ENCODE measurements around the gene MRPL43. TPM values are rescaled to one million over a fixed set of nuclear protein-coding genes. Genes with fewer than 3 reads are reported as not detected.
A peak's percentile ranks its signal among the peaks of the same experiment; 100 is the strongest.

The MRPL43 gene
- total and polyA plus RNA-seq, 9 donors, result 56.6 to 126 (median 83.3) TPM

DNA sequence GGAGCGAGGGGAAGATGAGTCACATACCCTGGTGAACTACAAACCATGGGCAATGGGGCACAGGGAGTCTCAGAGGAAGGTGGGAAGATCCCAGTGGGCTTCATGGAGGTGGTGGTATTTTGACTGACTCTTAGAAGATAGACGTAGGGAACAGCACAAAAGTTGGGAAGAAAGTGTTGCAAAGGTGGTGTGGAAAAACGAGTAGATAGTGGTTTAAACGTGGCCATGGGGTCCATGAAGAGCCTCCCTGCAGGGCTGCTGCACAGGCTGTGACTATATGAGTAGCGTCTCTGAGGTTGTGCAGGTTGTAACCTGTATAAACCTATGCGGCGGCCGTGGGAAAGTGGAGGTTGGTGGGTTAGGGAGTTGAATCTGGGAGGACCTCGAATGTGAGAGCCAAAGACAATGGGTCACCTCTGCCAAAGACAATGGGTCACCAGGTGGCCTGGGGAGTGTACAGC lies 26.1 kb upstream of the MRPL43 start:
- peaks cover 4% of the 10 kb centered on the region for H3K4me1 ChIP-seq (ENCODE audit: insufficient read depth)
- no peaks in the 10 kb centered on the region for H3K36me3 ChIP-seq
- no peak overlapping the region for H3K4me3 ChIP-seq
- intact Hi-C loops (cut with DNase I), result loop anchor here (2.0 kb wide), 1 partner anchor 19 kb away; no protein-coding TSS in a partner anchor
- TF ChIP-seq, protein P1, sequence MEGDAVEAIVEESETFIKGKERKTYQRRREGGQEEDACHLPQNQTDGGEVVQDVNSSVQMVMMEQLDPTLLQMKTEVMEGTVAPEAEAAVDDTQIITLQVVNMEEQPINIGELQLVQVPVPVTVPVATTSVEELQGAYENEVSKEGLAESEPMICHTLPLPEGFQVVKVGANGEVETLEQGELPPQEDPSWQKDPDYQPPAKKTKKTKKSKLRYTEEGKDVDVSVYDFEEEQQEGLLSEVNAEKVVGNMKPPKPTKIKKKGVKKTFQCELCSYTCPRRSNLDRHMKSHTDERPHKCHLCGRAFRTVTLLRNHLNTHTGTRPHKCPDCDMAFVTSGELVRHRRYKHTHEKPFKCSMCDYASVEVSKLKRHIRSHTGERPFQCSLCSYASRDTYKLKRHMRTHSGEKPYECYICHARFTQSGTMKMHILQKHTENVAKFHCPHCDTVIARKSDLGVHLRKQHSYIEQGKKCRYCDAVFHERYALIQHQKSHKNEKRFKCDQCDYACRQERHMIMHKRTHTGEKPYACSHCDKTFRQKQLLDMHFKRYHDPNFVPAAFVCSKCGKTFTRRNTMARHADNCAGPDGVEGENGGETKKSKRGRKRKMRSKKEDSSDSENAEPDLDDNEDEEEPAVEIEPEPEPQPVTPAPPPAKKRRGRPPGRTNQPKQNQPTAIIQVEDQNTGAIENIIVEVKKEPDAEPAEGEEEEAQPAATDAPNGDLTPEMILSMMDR (IDR thresholded peaks at IDR 0.05), result no peak
- no peak for TF ChIP-seq POLR2A (IDR thresholded peaks at IDR 0.05)
- TF ChIP-seq EP300 (IDR thresholded peaks at IDR 0.05), result no peak
- DNase-seq, result peak in 1 of 5 donors; percentile 31
- H3K27me3 ChIP-seq, result no peaks in the 10 kb centered on the region
- WGBS, 3 donors, result 40 to 51% (median 41%) methylated on average over 9 of the region's 9 CpGs
- H3K27ac ChIP-seq, result no peak overlapping the region
- H3K9me3 ChIP-seq, result no peaks in the 10 kb centered on the region

DNA sequence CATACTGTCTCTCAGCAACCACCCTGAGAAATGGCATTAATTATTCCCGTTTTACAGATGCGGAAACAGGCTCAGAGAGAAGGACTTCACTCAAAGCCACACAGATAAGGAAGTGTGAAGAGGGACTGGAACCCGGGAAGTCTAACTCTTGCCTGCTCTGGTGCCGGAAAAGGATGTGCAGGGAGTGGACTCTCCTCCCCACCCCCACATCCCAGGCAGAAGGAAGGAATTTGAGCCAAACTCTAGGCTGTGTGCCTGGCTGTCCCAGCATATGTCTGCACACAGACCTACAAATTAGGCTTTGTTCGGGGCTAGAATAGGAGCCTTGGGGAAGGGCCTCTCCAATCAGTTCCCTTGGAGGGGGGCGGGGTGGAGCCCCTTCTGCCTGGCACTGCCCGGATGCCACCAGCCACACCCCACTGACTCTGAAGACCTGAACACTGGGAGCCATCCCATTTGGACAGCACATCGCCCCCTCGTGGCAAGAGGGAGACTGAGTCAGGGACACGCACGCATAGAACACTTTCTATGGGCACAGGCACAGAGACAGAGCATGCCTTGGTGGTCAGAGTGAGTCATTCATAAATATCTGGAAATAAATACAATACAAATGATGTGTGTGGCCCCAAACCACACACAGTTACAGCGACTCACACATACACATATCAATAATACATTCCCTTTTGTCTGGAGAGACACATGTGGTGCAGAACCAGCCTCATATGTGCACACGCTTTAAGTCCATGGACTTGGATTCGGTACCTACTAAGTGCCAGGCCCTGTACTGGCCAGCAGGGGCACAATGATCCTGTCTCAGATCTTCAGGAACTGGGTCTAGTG lies 25.4 kb upstream of the MRPL43 start:
- no peaks in the 10 kb centered on the region for H3K27me3 ChIP-seq
- H3K27ac ChIP-seq, result no peak overlapping the region
- H3K36me3 ChIP-seq, result no peaks in the 10 kb centered on the region
- intact Hi-C loops (cut with DNase I), result loop anchor here (2.0 kb wide), 1 partner anchor 18 kb away; no protein-coding TSS in a partner anchor
- no peak for TF ChIP-seq POLR2A (IDR thresholded peaks at IDR 0.05)
- TF ChIP-seq, protein P1 (IDR thresholded peaks at IDR 0.05), result peak; percentile 91 to 92 (median 92)
- no peak overlapping the region for H3K4me3 ChIP-seq
- peaks cover 11% of the 10 kb centered on the region for H3K4me1 ChIP-seq (ENCODE audit: insufficient read depth)
- WGBS, 3 donors, result 14 to 15% (median 15%) methylated on average over 14 of the region's 14 CpGs
- DNase-seq, result peak; percentile 85 to 91 (median 89)
- no peaks in the 10 kb centered on the region for H3K9me3 ChIP-seq

DNA sequence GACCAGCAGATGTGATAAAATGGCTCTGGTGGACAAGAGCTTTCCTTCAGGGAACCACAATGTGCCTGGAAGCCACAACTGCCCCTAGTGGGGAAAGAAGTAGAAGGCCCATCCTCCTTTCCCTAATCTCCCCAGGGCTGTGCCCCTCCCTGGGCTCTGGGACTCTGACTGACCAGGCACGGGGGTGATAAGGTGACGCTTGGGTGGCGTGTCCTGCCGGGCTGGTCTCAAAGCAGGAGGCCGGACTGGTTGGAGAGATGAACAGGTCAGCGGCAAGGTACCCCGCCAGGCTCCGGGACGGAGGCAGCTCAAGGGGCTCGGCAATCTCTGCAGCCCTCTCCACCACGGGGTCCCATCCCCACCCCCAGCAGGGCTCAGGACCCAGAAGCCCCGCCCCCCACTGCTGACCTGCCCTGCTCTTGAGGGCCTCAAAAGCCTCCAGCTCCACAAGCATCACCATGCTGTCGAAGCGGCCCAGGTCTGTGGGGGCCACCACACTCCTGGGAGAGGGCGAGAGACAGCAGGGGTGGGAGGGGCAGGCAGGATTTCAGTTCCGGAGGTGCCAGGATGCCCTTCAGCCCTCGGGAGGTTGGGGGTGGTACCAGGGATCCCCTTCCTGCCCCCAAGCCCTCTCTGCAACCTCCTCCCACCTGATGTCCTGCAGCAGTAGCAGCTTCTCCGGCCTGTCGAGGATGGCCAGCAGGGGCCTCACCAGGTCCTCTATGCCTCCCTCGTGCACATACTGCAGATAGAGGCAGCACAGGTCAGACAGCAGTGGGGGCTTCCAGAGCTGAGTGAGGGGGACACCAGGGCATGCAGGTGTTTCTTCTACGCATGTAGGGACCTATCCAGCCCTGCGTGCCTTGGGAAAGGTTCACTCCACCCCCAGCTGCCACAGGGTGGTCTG lies 24.5 kb upstream of the MRPL43 start:
- no peaks in the 10 kb centered on the region for H3K36me3 ChIP-seq
- no peaks in the 10 kb centered on the region for H3K9me3 ChIP-seq
- no peak overlapping the region for H3K4me3 ChIP-seq
- WGBS, 3 donors, result 64 to 66% (median 64%) methylated on average over 14 to 22 of the region's 22 CpGs
- no peaks in the 10 kb centered on the region for H3K27me3 ChIP-seq
- H3K27ac ChIP-seq, result no peak overlapping the region
- DNase-seq, result no peak
- intact Hi-C loops (cut with DNase I), result loop anchor here (2.0 kb wide), 1 partner anchor 17 kb away; no protein-coding TSS in a partner anchor
- H3K4me1 ChIP-seq (ENCODE audit: insufficient read depth), result peaks cover 11% of the 10 kb centered on the region
- TF ChIP-seq, protein P1 (IDR thresholded peaks at IDR 0.05), result no peak
- TF ChIP-seq EP300 (IDR thresholded peaks at IDR 0.05) (no peak), POLR2A (IDR thresholded peaks at IDR 0.05) (no peak)

DNA sequence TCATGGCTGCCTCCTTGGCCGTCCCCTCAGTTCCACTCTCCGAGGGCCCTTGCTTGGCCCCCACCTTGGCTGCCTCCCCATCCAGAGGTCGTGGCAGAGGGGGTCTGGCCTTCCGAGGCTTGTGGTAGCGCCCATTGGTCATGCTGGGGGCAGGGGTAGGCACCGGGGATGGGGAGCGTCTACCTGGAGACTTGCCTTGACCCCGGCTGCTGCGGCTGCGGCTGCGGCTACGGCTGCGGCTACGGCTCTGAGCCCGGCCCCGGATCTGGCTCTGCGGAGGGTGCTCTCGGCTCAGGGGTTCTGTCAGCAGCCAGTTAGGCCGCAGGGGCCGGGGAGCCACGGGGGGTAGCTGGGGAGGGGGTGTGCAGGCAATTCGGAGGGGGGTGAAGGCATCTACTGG lies 23.0 kb upstream of the MRPL43 start:
- no peak for DNase-seq
- H3K9me3 ChIP-seq, result no peaks in the 10 kb centered on the region
- intact Hi-C loops (cut with DNase I), result no loop called here
- no peak overlapping the region for H3K27ac ChIP-seq
- TF ChIP-seq EP300 (IDR thresholded peaks at IDR 0.05) (no peak), POLR2A (IDR thresholded peaks at IDR 0.05) (no peak)
- TF ChIP-seq, protein P1 (IDR thresholded peaks at IDR 0.05), result no peak
- H3K4me3 ChIP-seq, result no peak overlapping the region
- no peaks in the 10 kb centered on the region for H3K27me3 ChIP-seq
- WGBS, 3 donors, result 90 to 96% (median 94%) methylated on average over 18 to 22 of the region's 22 CpGs
- peaks cover 11% of the 10 kb centered on the region for H3K4me1 ChIP-seq (ENCODE audit: insufficient read depth)
- no peaks in the 10 kb centered on the region for H3K36me3 ChIP-seq

Measured in ovary (tissue), 9 donors.